ENCODE results near the gene SLC22A12.

SLC22A12 gene

GRCh38 chr11:64621283-64622019 is 30.4 kb downstream of the SLC22A12 start:
- Histone ChIP-seq H3K9ac (ENCODE audit: low read length) (no peak overlapping the region), H4K8ac (ENCODE audit: low read depth, low read length) (no peak overlapping the region), H2AK5ac (ENCODE audit: low read length) (no peak overlapping the region), H3K79me1 (ENCODE audit: low read length) (no peaks in the 10 kb centered on the region), H3K4me3 (ENCODE audit: low read length) (no peak overlapping the region), H2BK15ac (replicated peaks; ENCODE audit: low read depth) (no peak overlapping the region), H3K23ac (ENCODE audit: low read length) (no peak overlapping the region), H3K27me3 (ENCODE audit: insufficient read depth, low read length, poor library complexity) (no peaks in the 10 kb centered on the region), H3K4ac (ENCODE audit: low read depth, low read length) (no peak overlapping the region), H4K5ac (ENCODE audit: low read length) (no peak overlapping the region), H3K79me2 (ENCODE audit: control insufficient read depth, insufficient read depth, low read length) (no peaks in the 10 kb centered on the region), H3K27ac (ENCODE audit: low read depth, low read length) (no peak overlapping the region), H2BK5ac (ENCODE audit: low read length) (no peak overlapping the region), H3K4me1 (ENCODE audit: control insufficient read depth, low read depth, low read length) (no peaks in the 10 kb centered on the region), H2BK120ac (ENCODE audit: low read depth, low read length) (no peak overlapping the region), H3K4me2 (ENCODE audit: low read length) (no peak overlapping the region), H3K36me3 (ENCODE audit: control insufficient read depth, insufficient read depth, low read length) (no peaks in the 10 kb centered on the region), H3K56ac (ENCODE audit: low read length) (no peak overlapping the region), H3K18ac (ENCODE audit: low read length) (no peak overlapping the region)
- DNase-seq, result no peak
- WGBS (ENCODE audit: extremely low coverage, insufficient coverage, low lambda C conversion rate), result no CpG with 5 or more reads among the region's 5 CpGs

- no peak overlapping the region for H3K4ac ChIP-seq (ENCODE audit: low read depth, low read length)
- no peak overlapping the region for H3K23ac ChIP-seq (ENCODE audit: low read length)
- no peaks in the 10 kb centered on the region for H3K27me3 ChIP-seq (ENCODE audit: insufficient read depth, low read length, poor library complexity)
- H3K79me2 ChIP-seq (ENCODE audit: control insufficient read depth, insufficient read depth, low read length), result no peaks in the 10 kb centered on the region
- H2BK15ac ChIP-seq (replicated peaks; ENCODE audit: low read depth), result no peak overlapping the region
- no peak overlapping the region for H3K4me2 ChIP-seq (ENCODE audit: low read length)
- no peak overlapping the region for H3K18ac ChIP-seq (ENCODE audit: low read length)
- no peaks in the 10 kb centered on the region for H3K36me3 ChIP-seq (ENCODE audit: control insufficient read depth, insufficient read depth, low read length)
- no peak for DNase-seq
- H2BK120ac ChIP-seq (ENCODE audit: low read depth, low read length), result no peak overlapping the region
- no CpG with 5 or more reads among the region's 19 CpGs for WGBS (ENCODE audit: extremely low coverage, insufficient coverage, low lambda C conversion rate)
- H4K8ac ChIP-seq (ENCODE audit: low read depth, low read length), result no peak overlapping the region
- H3K79me1 ChIP-seq (ENCODE audit: low read length), result no peaks in the 10 kb centered on the region
- H3K27ac ChIP-seq (ENCODE audit: low read depth, low read length), result no peak overlapping the region
- no peak overlapping the region for H3K9ac ChIP-seq (ENCODE audit: low read length)
- no peak overlapping the region for H3K56ac ChIP-seq (ENCODE audit: low read length)
- no peak overlapping the region for H3K4me3 ChIP-seq (ENCODE audit: low read length)
- no peak overlapping the region for H4K5ac ChIP-seq (ENCODE audit: low read length)
- H3K4me1 ChIP-seq (ENCODE audit: control insufficient read depth, low read depth, low read length), result no peaks in the 10 kb centered on the region
- H2AK5ac ChIP-seq (ENCODE audit: low read length), result no peak overlapping the region
- no peak overlapping the region for H2BK5ac ChIP-seq (ENCODE audit: low read length)
Measured at GRCh38 chr11:64622681-64623080, 31.7 kb downstream of the SLC22A12 start.

GRCh38 chr11:64624883-64625481 is 34.0 kb downstream of the SLC22A12 start:
- no peaks in the 10 kb centered on the region for H3K79me1 ChIP-seq (ENCODE audit: low read length)

GRCh38 chr11:64626637-64627036 is 35.6 kb downstream of the SLC22A12 start:
- no peak overlapping the region for H2AK5ac ChIP-seq (ENCODE audit: low read length)
- H3K27ac ChIP-seq (ENCODE audit: low read depth, low read length), result no peak overlapping the region
- DNase-seq, result no peak
- no peaks in the 10 kb centered on the region for H3K36me3 ChIP-seq (ENCODE audit: control insufficient read depth, insufficient read depth, low read length)
- 100% methylated on average over 1 of the region's 9 CpGs for WGBS (ENCODE audit: extremely low coverage, insufficient coverage, low lambda C conversion rate)
- no peaks in the 10 kb centered on the region for H3K4me1 ChIP-seq (ENCODE audit: control insufficient read depth, low read depth, low read length)
- H3K4me3 ChIP-seq (ENCODE audit: low read length), result no peak overlapping the region
- H3K9ac ChIP-seq (ENCODE audit: low read length), result no peak overlapping the region
- H3K4ac ChIP-seq (ENCODE audit: low read depth, low read length), result no peak overlapping the region
- H3K79me2 ChIP-seq (ENCODE audit: control insufficient read depth, insufficient read depth, low read length), result no peaks in the 10 kb centered on the region
- H4K5ac ChIP-seq (ENCODE audit: low read length), result no peak overlapping the region
- no peak overlapping the region for H3K4me2 ChIP-seq (ENCODE audit: low read length)
- no peaks in the 10 kb centered on the region for H3K27me3 ChIP-seq (ENCODE audit: insufficient read depth, low read length, poor library complexity)
- H3K23ac ChIP-seq (ENCODE audit: low read length), result no peak overlapping the region
- no peak overlapping the region for H2BK120ac ChIP-seq (ENCODE audit: low read depth, low read length)
- H3K79me1 ChIP-seq (ENCODE audit: low read length), result no peaks in the 10 kb centered on the region
- no peak overlapping the region for H3K56ac ChIP-seq (ENCODE audit: low read length)
- no peak overlapping the region for H4K8ac ChIP-seq (ENCODE audit: low read depth, low read length)
- no peak overlapping the region for H2BK15ac ChIP-seq (replicated peaks; ENCODE audit: low read depth)
- no peak overlapping the region for H3K18ac ChIP-seq (ENCODE audit: low read length)
- no peak overlapping the region for H2BK5ac ChIP-seq (ENCODE audit: low read length)

More at GRCh38 chr11:64624883-64625481, 34.0 kb downstream of the SLC22A12 start:
- H3K27ac ChIP-seq (ENCODE audit: low read depth, low read length), result no peak overlapping the region
- no peak overlapping the region for H2AK5ac ChIP-seq (ENCODE audit: low read length)
- H3K9ac ChIP-seq (ENCODE audit: low read length), result no peak overlapping the region
- no peak overlapping the region for H2BK15ac ChIP-seq (replicated peaks; ENCODE audit: low read depth)
- no peak overlapping the region for H4K8ac ChIP-seq (ENCODE audit: low read depth, low read length)
- H3K79me2 ChIP-seq (ENCODE audit: control insufficient read depth, insufficient read depth, low read length), result no peaks in the 10 kb centered on the region
- no peaks in the 10 kb centered on the region for H3K36me3 ChIP-seq (ENCODE audit: control insufficient read depth, insufficient read depth, low read length)
- no peak overlapping the region for H2BK5ac ChIP-seq (ENCODE audit: low read length)
- WGBS (ENCODE audit: extremely low coverage, insufficient coverage, low lambda C conversion rate), result no CpG with 5 or more reads among the region's 4 CpGs
- H3K4me3 ChIP-seq (ENCODE audit: low read length), result no peak overlapping the region
- H3K18ac ChIP-seq (ENCODE audit: low read length), result no peak overlapping the region
- H3K4me1 ChIP-seq (ENCODE audit: control insufficient read depth, low read depth, low read length), result no peaks in the 10 kb centered on the region
- no peak overlapping the region for H3K56ac ChIP-seq (ENCODE audit: low read length)
- no peak overlapping the region for H3K23ac ChIP-seq (ENCODE audit: low read length)
- H2BK120ac ChIP-seq (ENCODE audit: low read depth, low read length), result no peak overlapping the region
- DNase-seq, result no peak
- H3K4ac ChIP-seq (ENCODE audit: low read depth, low read length), result no peak overlapping the region
- no peak overlapping the region for H4K5ac ChIP-seq (ENCODE audit: low read length)
- H3K4me2 ChIP-seq (ENCODE audit: low read length), result no peak overlapping the region
- H3K27me3 ChIP-seq (ENCODE audit: insufficient read depth, low read length, poor library complexity), result no peaks in the 10 kb centered on the region

GRCh38 chr11:64627371-64627770 is 36.4 kb downstream of the SLC22A12 start:
- H3K27me3 ChIP-seq (ENCODE audit: insufficient read depth, low read length, poor library complexity), result no peaks in the 10 kb centered on the region
- no peak overlapping the region for H3K9ac ChIP-seq (ENCODE audit: low read length)
- H3K4me2 ChIP-seq (ENCODE audit: low read length), result no peak overlapping the region
- H4K5ac ChIP-seq (ENCODE audit: low read length), result no peak overlapping the region
- H3K23ac ChIP-seq (ENCODE audit: low read length), result no peak overlapping the region
- no peaks in the 10 kb centered on the region for H3K4me1 ChIP-seq (ENCODE audit: control insufficient read depth, low read depth, low read length)
- no peak overlapping the region for H2BK15ac ChIP-seq (replicated peaks; ENCODE audit: low read depth)
- H3K36me3 ChIP-seq (ENCODE audit: control insufficient read depth, insufficient read depth, low read length), result no peaks in the 10 kb centered on the region
- H4K8ac ChIP-seq (ENCODE audit: low read depth, low read length), result no peak overlapping the region
- DNase-seq, result no peak
- H2AK5ac ChIP-seq (ENCODE audit: low read length), result no peak overlapping the region
- H3K4ac ChIP-seq (ENCODE audit: low read depth, low read length), result no peak overlapping the region
- no peaks in the 10 kb centered on the region for H3K79me2 ChIP-seq (ENCODE audit: control insufficient read depth, insufficient read depth, low read length)
- H2BK120ac ChIP-seq (ENCODE audit: low read depth, low read length), result no peak overlapping the region
- H3K27ac ChIP-seq (ENCODE audit: low read depth, low read length), result no peak overlapping the region
- H3K18ac ChIP-seq (ENCODE audit: low read length), result no peak overlapping the region
- H3K56ac ChIP-seq (ENCODE audit: low read length), result no peak overlapping the region
- H2BK5ac ChIP-seq (ENCODE audit: low read length), result no peak overlapping the region
- no CpG with 5 or more reads among the region's 4 CpGs for WGBS (ENCODE audit: extremely low coverage, insufficient coverage, low lambda C conversion rate)
- H3K79me1 ChIP-seq (ENCODE audit: low read length), result no peaks in the 10 kb centered on the region
- H3K4me3 ChIP-seq (ENCODE audit: low read length), result no peak overlapping the region

All from mesendoderm (in vitro differentiated cells).